Karpas-422 (cell line): Measurements from ENCODE around the gene POU6F1. TPM values are rescaled to one million over a fixed set of nuclear protein-coding genes. Genes with fewer than 3 reads are reported as not detected.
A peak's percentile ranks its signal among the peaks of the same experiment; 100 is the strongest.
"Not testable (repeated sequence)": the region's sequence is repeated elsewhere in the genome, so short reads cannot be mapped to it uniquely, and the experiment has no call there.

Experiments used
- DNase-seq: peaks from one replicate; pipeline ENCODE4 v3.0.0-alpha.2; 2015
- H2AFZ ChIP-seq: fragments of 200-600 bp; sonication (generic); 2 replicates; pipeline ENCODE4 v1.6.1; 2014; ENCODE audit warnings: antibody characterized with exemption, low read length, mixed read lengths
- H3K27ac ChIP-seq: fragments of 200-600 bp; sonication (generic); 2 replicates; pipeline ENCODE4 v1.5.1; 2014; ENCODE audit warnings: mild to moderate bottlenecking, low read length, moderate library complexity
- H3K27me3 ChIP-seq: fragments of 200-600 bp; sonication (generic); 2 replicates; pipeline ENCODE4 v1.6.1; 2014; ENCODE audit warnings: low read length, mixed read lengths
- H3K36me3 ChIP-seq: fragments of 200-600 bp; sonication (generic); 2 replicates; pipeline ENCODE4 v1.6.1; 2014; ENCODE audit warnings: low read length, mixed read lengths; ENCODE audit not compliant: insufficient read depth
- H3K4me1 ChIP-seq: fragments of 200-600 bp; sonication (generic); 2 replicates; pipeline ENCODE4 v1.6.1; 2014; ENCODE audit warnings: mild to moderate bottlenecking, low read length, mixed read lengths
- H3K4me2 ChIP-seq: fragments of 200-600 bp; sonication (generic); 2 replicates; pipeline ENCODE4 v1.6.1; 2014; ENCODE audit warnings: low read length, low read depth, mild to moderate bottlenecking; ENCODE audit not compliant: poor library complexity, severe bottlenecking
- H3K4me3 ChIP-seq: fragments of 200-600 bp; sonication (generic); 2 replicates; pipeline ENCODE4 v1.5.1; 2014; ENCODE audit warnings: mild to moderate bottlenecking, antibody characterized with exemption, low read length, mixed read lengths
- H3K79me2 ChIP-seq: fragments of 200-600 bp; sonication (generic); 2 replicates; pipeline ENCODE4 v1.6.1; 2014; ENCODE audit warnings: mild to moderate bottlenecking, low read length, mixed read lengths
- H3K9ac ChIP-seq: fragments of 200-600 bp; sonication (generic); 2 replicates; pipeline ENCODE4 v1.6.0; 2014; ENCODE audit warnings: low read length
- H3K9me2 ChIP-seq: fragments of 200-600 bp; sonication (generic), shearing (Covaris generic); replicated peaks from 2 replicates; pipeline ENCODE4 v1.6.0; 2014; ENCODE audit warnings: mild to moderate bottlenecking, low read length, moderate library complexity; ENCODE audit not compliant: insufficient read depth
- H3K9me3 ChIP-seq: fragments of 300-700, 200-600 bp; sonication (generic); 2 replicates; pipeline ENCODE4 v1.6.1; 2014; ENCODE audit warnings: low read length, mixed read lengths
- H4K20me1 ChIP-seq: fragments of 200-600 bp; sonication (generic); 2 replicates; pipeline ENCODE4 v1.6.1; 2014; ENCODE audit warnings: mild to moderate bottlenecking, antibody characterized with exemption, low read length, low read depth; ENCODE audit not compliant: insufficient read depth
- total RNA-seq: library from RNA; depleted of rRNA; stranded (reverse); fragments of >200 nt; shearing (Covaris generic); gene quantifications from 2 replicates; pipeline ENCODE4 v1.2.3, GENCODE V29; 2014; ENCODE audit warnings: low replicate concordance

Gene POU6F1
- total RNA-seq, 1 experiment from 2014 or later = 1.6 TPM

DNA sequence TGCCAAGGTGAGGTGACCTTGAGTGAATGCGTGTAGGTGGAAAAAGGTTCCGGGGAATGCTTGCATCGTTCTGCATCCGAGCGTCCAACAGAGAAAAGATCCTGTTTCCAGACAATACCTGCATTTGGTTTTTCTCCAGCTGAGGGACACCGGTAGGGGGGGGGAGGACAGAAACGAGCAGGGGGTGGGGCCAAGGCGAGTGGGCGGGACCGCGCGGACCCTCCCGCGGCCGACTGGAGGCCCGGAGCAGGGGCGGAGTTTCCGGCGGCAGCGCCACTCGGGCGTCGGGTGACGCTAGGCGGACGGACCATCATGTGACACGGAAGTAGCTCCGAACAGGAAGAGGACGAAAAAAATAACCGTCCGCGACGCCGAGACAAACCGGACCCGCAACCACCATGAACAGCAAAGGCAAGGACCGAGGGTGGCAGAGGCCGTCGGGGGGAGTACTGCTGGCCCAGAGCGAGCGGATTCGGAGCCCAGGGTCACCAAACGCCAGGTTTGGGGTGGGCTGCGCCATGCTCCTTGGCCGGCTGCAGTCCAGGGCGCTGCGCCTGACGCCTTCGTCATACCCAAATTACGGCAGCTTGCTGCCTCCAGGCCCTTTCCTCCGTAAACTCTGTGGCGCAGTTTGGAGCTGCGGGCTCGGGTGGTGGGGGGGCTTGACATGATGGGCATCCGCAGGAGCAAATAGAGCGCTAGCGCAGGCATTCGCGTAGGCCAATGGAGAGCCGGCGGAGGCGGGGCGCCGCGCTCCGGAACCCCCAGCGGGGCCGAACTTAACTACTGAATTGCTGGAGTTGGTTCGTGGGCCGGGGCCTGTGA, 20.9 kb upstream of the POU6F1 start, which contains the start of gene DAZAP2:
Gene DAZAP2 (plus strand): TSS at position 317 of the 825 bp plus-strand sequence. CDS start 82 bp downstream, at position 399.
- H3K36me3 ChIP-seq = peaks cover 16% of the 10 kb centered on the region; the same call in 1 of the 2 replicates
- no peaks in the 10 kb centered on the region for H3K9me2 ChIP-seq
- no peaks in the 10 kb centered on the region for H3K9me3 ChIP-seq
- peaks cover 8% of the 10 kb centered on the region; the same call in 1 of the 2 replicates for H4K20me1 ChIP-seq
- H3K27me3 ChIP-seq = no peaks in the 10 kb centered on the region
- peak; percentile 98 for DNase-seq
- peak within 1 kb of the TSS; percentile 76 for H3K4me2 ChIP-seq
- peak within 1 kb of the TSS; percentile 98 for H3K4me3 ChIP-seq
- peak within 1 kb of the TSS; percentile 70 for H2AFZ ChIP-seq
- H3K9ac ChIP-seq = peak within 1 kb of the TSS; percentile 100
- peaks cover 16% of the 10 kb centered on the region for H3K4me1 ChIP-seq
- peaks cover 25% of the 10 kb centered on the region for H3K79me2 ChIP-seq
- peak within 1 kb of the TSS; percentile 95 for H3K27ac ChIP-seq

- no peak for DNase-seq
These were observed 20.2 kb upstream of the POU6F1 start for GRCh38 chr12:51238037-51238509.

DNA sequence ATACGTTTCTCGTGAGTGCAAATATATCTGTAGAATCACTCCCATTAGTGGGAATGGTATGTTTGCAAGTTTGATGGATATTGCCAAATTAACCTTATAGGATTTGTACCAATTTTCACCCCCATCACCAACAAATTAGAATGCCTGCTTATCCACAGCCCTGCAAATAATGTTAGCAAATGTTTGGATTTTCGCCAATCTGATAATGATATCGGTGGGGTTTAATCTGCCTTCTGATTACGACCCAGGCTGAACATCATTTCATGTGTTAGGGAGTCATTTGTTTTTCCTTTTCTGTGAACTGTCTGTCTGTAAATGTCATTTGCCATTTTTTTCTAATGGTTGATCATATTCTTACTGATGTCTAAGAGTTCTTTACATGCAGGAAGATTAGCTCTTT, 16.7 kb upstream of the POU6F1 start:
- H4K20me1 ChIP-seq = no peaks in the 10 kb centered on the region
- H3K27me3 ChIP-seq = no peaks in the 10 kb centered on the region
- H3K36me3 ChIP-seq = no peaks in the 10 kb centered on the region
- no peak for DNase-seq
- H3K9ac ChIP-seq = no peak overlapping the region
- H3K4me1 ChIP-seq = peaks cover 6% of the 10 kb centered on the region
- no peak overlapping the region for H3K4me3 ChIP-seq
- H2AFZ ChIP-seq = no peak overlapping the region
- no peak overlapping the region for H3K4me2 ChIP-seq
- H3K9me2 ChIP-seq = no peaks in the 10 kb centered on the region
- no peak overlapping the region for H3K27ac ChIP-seq
- H3K9me3 ChIP-seq = no peaks in the 10 kb centered on the region
- peaks cover 8% of the 10 kb centered on the region for H3K79me2 ChIP-seq

More at GRCh38 chr12:51238037-51238509, 20.2 kb upstream of the POU6F1 start:
- peaks cover 16% of the 10 kb centered on the region for H3K4me1 ChIP-seq
- H3K9me2 ChIP-seq = no peaks in the 10 kb centered on the region
- no peaks in the 10 kb centered on the region for H3K27me3 ChIP-seq
- H3K9ac ChIP-seq = peak overlapping the region; percentile 68
- H3K36me3 ChIP-seq = peaks cover 14% of the 10 kb centered on the region; the same call in 1 of the 2 replicates
- peak overlapping the region; percentile 98 for H3K4me3 ChIP-seq
- H3K4me2 ChIP-seq = peak overlapping the region; percentile 76
- H3K79me2 ChIP-seq = peaks cover 25% of the 10 kb centered on the region
- peak overlapping the region; percentile 70 for H2AFZ ChIP-seq
- H3K9me3 ChIP-seq = no peaks in the 10 kb centered on the region
- peaks cover 8% of the 10 kb centered on the region; the same call in 1 of the 2 replicates for H4K20me1 ChIP-seq
- H3K27ac ChIP-seq = no peak overlapping the region

- no peak for DNase-seq
- H3K27ac ChIP-seq = no peak overlapping the region
- no peak overlapping the region for H3K9ac ChIP-seq
- no peaks in the 10 kb centered on the region for H4K20me1 ChIP-seq
- H3K9me3 ChIP-seq = no peaks in the 10 kb centered on the region
- H3K79me2 ChIP-seq = no peaks in the 10 kb centered on the region
- no peaks in the 10 kb centered on the region for H3K27me3 ChIP-seq
- H3K9me2 ChIP-seq = no peaks in the 10 kb centered on the region
- no peaks in the 10 kb centered on the region for H3K36me3 ChIP-seq
- H2AFZ ChIP-seq = no peak overlapping the region
- no peak overlapping the region for H3K4me2 ChIP-seq
- no peaks in the 10 kb centered on the region for H3K4me1 ChIP-seq
- no peak overlapping the region for H3K4me3 ChIP-seq
These were observed 14.8 kb upstream of the POU6F1 start for GRCh38 chr12:51232642-51233041.

DNA sequence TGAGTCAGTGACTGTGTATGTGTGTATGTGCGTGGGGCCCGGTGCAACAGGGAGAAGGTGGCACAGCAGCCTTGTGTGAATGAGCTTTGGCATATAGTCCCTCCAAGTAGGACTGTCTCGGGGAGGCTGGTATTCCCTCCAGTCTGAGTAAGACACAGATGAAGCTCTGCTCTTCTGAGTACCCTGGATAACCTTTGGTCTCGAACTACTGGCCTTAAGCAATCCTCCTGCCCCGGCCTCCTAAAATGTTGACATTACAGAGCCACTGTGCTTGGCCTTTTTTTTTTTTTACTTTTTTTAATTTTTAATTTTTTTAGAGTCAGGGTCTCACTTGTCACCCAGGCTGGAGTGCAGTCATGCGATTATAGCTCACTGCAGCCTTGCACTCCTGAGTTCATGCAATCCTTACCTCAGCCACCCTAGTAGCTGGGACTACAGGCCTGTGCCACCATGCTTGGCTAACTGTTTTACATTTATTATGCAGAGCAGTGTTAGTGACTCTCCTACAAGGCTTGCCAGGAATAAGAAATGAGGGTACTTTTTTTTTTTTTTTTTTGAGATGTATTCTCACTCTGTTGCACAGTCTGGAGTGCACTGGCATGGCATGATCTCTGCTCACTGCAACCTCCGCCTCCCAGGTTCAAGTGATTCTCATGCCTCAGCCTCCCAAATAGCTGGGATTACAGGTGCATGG, 11.4 kb upstream of the POU6F1 start:
- H3K79me2 ChIP-seq = no peaks in the 10 kb centered on the region
- H3K36me3 ChIP-seq = no peaks in the 10 kb centered on the region
- no peaks in the 10 kb centered on the region for H3K4me1 ChIP-seq
- H3K27me3 ChIP-seq = no peaks in the 10 kb centered on the region
- H2AFZ ChIP-seq = no peak overlapping the region
- no peak for DNase-seq
- no peaks in the 10 kb centered on the region for H3K9me2 ChIP-seq
- H4K20me1 ChIP-seq = no peaks in the 10 kb centered on the region
- H3K9ac ChIP-seq = no peak overlapping the region
- no peak overlapping the region for H3K4me3 ChIP-seq
- H3K9me3 ChIP-seq = no peaks in the 10 kb centered on the region
- no peak overlapping the region for H3K4me2 ChIP-seq
- no peak overlapping the region for H3K27ac ChIP-seq

DNA sequence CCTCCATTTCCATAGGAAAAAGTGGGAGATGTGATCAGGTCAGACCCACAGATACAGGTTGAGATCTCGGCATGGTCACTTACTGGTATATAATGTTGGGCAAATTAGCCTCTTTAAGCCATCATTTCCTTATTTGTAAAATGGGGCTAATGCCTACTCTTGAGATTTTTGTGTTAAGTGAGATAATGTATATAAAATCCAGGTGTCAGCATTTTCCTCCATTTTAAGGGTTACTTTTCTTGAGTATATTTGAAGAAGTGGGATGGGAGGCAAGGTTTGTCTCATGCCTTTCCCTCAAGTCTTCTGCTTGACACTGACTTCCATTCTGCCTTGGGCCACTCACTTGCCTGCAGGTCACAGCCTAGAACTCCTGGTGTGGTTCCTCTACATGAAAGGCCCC, 10.1 kb upstream of the POU6F1 start:
- no peak overlapping the region for H2AFZ ChIP-seq
- no peak overlapping the region for H3K9ac ChIP-seq
- no peak overlapping the region for H3K4me3 ChIP-seq

DNA sequence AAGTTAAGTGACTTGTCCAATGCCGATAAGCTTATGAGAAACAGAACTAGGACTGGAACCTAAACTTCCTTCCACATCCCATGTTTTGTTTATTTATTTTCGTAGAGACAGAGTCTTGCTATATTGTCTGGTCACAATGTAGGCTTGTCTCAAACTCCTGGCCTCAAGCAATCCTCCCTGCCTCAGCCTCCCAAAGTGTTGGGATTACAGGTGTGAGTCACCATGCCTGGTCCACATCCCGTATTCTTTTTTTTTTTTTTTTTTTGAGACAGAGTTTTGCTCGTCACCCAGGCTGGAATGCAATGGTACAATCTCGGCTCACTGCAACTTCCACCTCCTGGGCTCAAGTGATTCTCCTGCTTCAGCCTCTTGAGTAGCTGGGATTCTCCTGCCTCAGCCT, 9.2 kb upstream of the POU6F1 start:
- not testable (repeated sequence) for H3K4me3 ChIP-seq, H3K27ac ChIP-seq, H3K27me3 ChIP-seq, H3K79me2 ChIP-seq, DNase-seq, H3K4me2 ChIP-seq, H3K9ac ChIP-seq, H3K4me1 ChIP-seq, H4K20me1 ChIP-seq, H3K36me3 ChIP-seq, H3K9me3 ChIP-seq, H2AFZ ChIP-seq, H3K9me2 ChIP-seq

More for the DNA sequence above, 10.1 kb upstream of the POU6F1 start:
- Histone ChIP-seq H3K4me2 (no peak overlapping the region), H3K79me2 (no peaks in the 10 kb centered on the region), H3K9me3 (no peaks in the 10 kb centered on the region), H3K27ac (no peak overlapping the region), H3K36me3 (no peaks in the 10 kb centered on the region), H4K20me1 (no peaks in the 10 kb centered on the region), H3K9me2 (no peaks in the 10 kb centered on the region), H3K27me3 (no peaks in the 10 kb centered on the region), H3K4me1 (no peaks in the 10 kb centered on the region)
- no peak for DNase-seq

DNA sequence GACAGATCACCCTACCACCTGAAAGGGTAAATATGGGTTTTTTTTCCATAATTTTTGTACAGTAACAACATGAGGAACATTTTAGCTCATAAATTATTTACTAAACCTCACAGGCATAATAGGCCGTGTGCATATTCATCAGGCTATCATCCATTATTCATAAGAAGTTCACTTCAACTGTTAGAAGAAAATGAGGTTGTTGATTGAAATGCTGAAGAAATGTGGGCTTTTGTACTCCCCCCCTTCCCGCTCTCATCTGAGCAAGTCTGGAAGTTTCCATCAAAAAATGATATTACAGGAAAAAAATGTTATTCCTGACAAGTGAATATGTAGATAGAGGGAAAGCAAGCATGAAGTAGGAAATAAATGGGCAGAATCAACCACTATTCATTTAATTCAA, 7.9 kb upstream of the POU6F1 start:
- DNase-seq = no peak
- Histone ChIP-seq H3K4me3 (no peak overlapping the region), H2AFZ (no peak overlapping the region), H3K4me1 (no peaks in the 10 kb centered on the region), H3K79me2 (no peaks in the 10 kb centered on the region), H4K20me1 (no peaks in the 10 kb centered on the region), H3K36me3 (no peaks in the 10 kb centered on the region), H3K9me3 (no peaks in the 10 kb centered on the region), H3K4me2 (no peak overlapping the region), H3K9me2 (no peaks in the 10 kb centered on the region), H3K27ac (no peak overlapping the region), H3K27me3 (no peaks in the 10 kb centered on the region), H3K9ac (no peak overlapping the region)
